GM18502 (cell line): ENCODE data around the gene NMU.
A peak's percentile ranks its signal among the peaks of the same experiment; 100 is the strongest.
"Not testable (repeated sequence)": the region's sequence is repeated elsewhere in the genome, so short reads cannot be mapped to it uniquely, and the experiment has no call there.

Experiments used
- ATAC-seq: cut with Tn5 transposase; IDR thresholded peaks from one replicate; pipeline ENCODE4 v1.9.1; 2021; ENCODE audit warnings: mild to moderate bottlenecking; ENCODE audit not compliant: unreplicated experiment, poor library complexity

Gene NMU

DNA sequence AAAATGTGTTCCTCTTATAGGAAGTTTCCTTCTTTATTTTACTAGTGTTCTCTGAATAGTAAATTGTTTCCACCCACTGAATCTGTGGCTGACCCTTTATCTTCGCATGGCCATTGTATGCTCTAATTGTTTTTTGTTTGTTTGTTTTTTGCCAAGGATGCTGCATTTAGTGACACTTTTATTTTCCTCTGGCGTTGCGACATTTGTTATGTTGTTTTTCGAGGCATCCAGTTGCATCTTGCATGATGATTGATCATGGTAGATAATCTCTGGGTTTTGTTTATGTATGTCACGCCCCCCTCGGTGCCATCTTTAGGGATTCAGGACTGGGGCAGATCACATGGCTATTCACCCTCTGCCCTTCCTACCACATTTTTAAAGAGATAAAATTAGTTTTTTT, 2.2 kb downstream of the NMU start:
- ATAC-seq: no peak

GRCh38 chr4:55625835-55626234, 10.3 kb downstream of the NMU start:
- no peak for ATAC-seq

- ATAC-seq: not testable (repeated sequence)
Observed at GRCh38 chr4:55624063-55624462, 12.0 kb downstream of the NMU start.

GRCh38 chr4:55618546-55619143, 17.5 kb downstream of the NMU start:
- no peak for ATAC-seq

GRCh38 chr4:55617587-55618197, 18.4 kb downstream of the NMU start:
- peak; percentile 99 for ATAC-seq

DNA sequence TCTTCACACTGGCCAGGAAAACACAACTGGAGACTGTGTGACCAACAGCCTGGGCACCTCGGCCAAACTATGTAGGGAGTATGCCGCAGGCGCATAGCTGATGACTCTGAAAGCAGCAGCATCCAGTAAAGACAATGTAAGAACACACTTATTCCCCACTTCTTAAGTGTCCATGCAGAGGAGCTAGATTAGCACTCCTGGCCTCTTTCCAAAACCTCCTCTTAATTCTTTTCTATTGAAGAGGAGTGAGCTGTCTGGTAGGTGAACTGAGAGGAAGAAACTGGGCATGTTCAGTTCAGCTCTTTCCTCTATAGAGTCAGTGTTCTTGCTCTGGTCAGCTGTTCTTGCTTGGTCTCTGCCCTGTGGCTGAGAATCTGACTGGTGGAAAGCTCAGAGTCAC, 21.1 kb downstream of the NMU start:
- no peak for ATAC-seq

DNA sequence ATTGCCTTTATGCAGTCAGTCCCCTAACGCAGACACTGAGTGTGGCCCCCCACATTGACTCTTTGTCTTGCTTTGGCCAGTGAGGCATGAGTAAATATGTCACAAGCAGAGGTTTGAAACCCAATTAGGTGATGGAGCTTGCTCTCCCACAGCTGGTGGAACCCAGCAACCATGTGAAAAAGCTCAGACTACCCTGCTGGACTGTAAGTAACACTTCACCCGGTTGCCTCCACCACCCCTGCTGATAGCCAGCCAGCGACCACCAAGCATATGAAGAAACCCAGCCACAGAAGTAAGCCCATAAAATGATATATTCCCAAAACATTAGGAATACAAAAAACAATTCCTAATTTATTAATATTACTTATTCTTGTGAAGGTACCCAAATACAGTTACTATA, 22.5 kb downstream of the NMU start:
- no peak for ATAC-seq

- no peak for ATAC-seq
Observed at GRCh38 chr4:55612341-55612740, 23.8 kb downstream of the NMU start.

GRCh38 chr4:55611358-55612059, 24.6 kb downstream of the NMU start:
- no peak for ATAC-seq

GRCh38 chr4:55610381-55610780, 25.7 kb downstream of the NMU start:
- no peak for ATAC-seq

- ATAC-seq: no peak
Observed at GRCh38 chr4:55609393-55609866, 26.7 kb downstream of the NMU start.

GRCh38 chr4:55608591-55608990, 27.5 kb downstream of the NMU start:
- ATAC-seq: no peak

DNA sequence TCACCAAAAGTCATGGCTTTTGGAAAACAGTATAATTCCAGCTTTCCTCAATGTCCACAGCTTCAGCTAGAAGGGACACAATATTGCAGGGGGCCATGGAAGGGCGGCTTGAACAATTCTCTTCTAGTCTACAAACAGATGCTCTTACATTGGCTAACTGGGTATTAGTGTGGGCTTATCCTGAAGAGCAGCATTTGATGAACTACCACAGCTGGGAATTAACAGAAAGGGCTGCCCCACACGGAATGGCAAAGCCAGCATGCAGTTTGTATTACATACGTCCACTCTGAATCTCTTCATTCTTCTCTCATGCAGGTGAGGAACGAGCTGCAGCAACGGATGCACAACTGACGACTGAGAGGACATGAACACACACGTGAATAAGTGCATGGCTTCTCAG, 31.1 kb downstream of the NMU start:
- no peak for ATAC-seq

DNA sequence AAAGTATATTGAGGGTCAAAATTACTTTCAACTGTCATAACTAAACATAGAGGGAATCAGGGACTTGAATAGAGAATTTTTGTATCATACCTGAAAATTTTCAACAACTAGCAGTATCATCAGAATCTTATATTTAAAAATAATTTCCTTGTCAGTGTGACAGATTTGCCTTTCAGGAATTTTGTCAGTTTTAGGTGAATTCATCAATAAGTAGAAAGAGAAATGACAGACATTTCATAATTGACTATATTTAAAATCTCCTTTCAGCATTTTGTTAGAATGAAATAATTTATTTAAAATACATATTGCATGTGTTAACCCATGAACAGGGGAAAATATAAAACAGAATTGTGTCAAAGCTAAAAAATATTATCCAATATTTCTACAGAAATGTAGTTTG, 35.5 kb downstream of the NMU start:
- ATAC-seq: no peak

- ATAC-seq: no peak
Observed at GRCh38 chr4:55598641-55599040, 37.5 kb downstream of the NMU start.

GRCh38 chr4:55592014-55592413, 44.1 kb downstream of the NMU start, which contains the start of gene PDCL2:
Gene PDCL2, minus strand, starts transcription at chr4:55592245. Its CDS starts 136 bp downstream, at chr4:55592109.
- no peak for ATAC-seq

GRCh38 chr4:55588160-55588559, 47.9 kb downstream of the NMU start:
- no peak for ATAC-seq

GRCh38 chr4:55582773-55583172, 53.3 kb downstream of the NMU start:
- not testable (repeated sequence) for ATAC-seq

GRCh38 chr4:55578341-55579010, 57.6 kb downstream of the NMU start:
- ATAC-seq: no peak

GRCh38 chr4:55575513-55575912, 60.6 kb downstream of the NMU start:
- ATAC-seq: no peak

DNA sequence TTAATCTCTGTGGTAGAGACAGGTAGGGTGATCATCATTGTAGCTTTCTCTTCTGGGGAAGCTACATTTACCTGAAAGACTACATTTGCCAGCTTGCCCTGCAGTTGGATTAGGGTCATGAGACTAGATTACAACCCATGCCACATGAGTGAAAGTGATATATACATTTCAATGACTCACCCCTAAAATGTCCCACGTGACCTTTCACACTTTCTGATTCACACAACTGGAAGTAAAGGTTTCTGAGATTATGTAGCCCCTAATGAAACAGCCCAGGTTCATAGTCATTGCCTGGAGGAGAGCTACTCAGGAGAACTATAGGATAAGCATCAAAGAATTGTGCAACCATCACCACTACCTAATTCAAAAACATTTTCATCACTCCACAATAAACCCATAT, 61.8 kb downstream of the NMU start:
- no peak for ATAC-seq
